Peyer's patch (tissue), 4 donors: ENCODE measurements around the gene IRF1. TPM values are rescaled to one million over a fixed set of nuclear protein-coding genes. Genes with fewer than 3 reads are reported as not detected.

Experiments used
- DNase-seq, 3 donors: peaks; one replicate each; pipeline ENCODE4 v3.0.0-alpha.2; 2017 to 2019
- H3K27ac ChIP-seq, 4 donors: fragments of 200-600 bp; sonication (generic); one replicate each; pipeline ENCODE4 v1.5.1; 2016 to 2019
- H3K27me3 ChIP-seq, 2 donors: fragments of 200-600 bp; sonication (generic); one replicate each; pipeline ENCODE4 v1.5.1; 2019
- H3K36me3 ChIP-seq, 3 donors: fragments of 200-600 bp; sonication (generic); one replicate each; pipeline ENCODE4 v1.5.1; 2016 to 2019
- H3K4me1 ChIP-seq, 4 donors: fragments of 200-600 bp; sonication (generic); one replicate each; pipeline ENCODE4 v1.5.1; 2016 to 2019
- H3K4me3 ChIP-seq, 4 donors: fragments of 200-600 bp; sonication (generic); 1 replicate in 3 of 4; 2 replicates in 1 of 4; pipeline ENCODE4 v1.5.1; 2016 to 2019; ENCODE audit warnings: mild to moderate bottlenecking in 1 of 4
- H3K9me3 ChIP-seq, 4 donors: fragments of 200-600 bp; sonication (generic); one replicate each; pipeline ENCODE4 v1.5.1; 2016 to 2019; ENCODE audit warnings: mild to moderate bottlenecking in 1 of 4
- CTCF ChIP-seq, 6 experiments: fragments of 450-650 bp in 4 of 6; fragments of 200-600 bp in 2 of 6; sonication (generic) in 1 of 6; IDR thresholded peaks; one replicate each; pipeline ENCODE4 v1.5.1; 2017 to 2019; ENCODE audit warnings: antibody characterized with exemption in 6 of 6, mild to moderate bottlenecking in 3 of 6, moderate library complexity in 1 of 6
- POLR2A ChIP-seq, 2 donors: fragments of 450-650 bp; IDR thresholded peaks; one replicate each; pipeline ENCODE4 v1.5.1; 2017; ENCODE audit warnings: antibody characterized with exemption in 2 of 2, mild to moderate bottlenecking in 2 of 2, moderate library complexity in 2 of 2
- total RNA-seq, 4 donors: library from RNA; depleted of rRNA; stranded (reverse); fragments of >200 nt; gene quantifications; one replicate each; pipeline ENCODE4 v1.1.0, GENCODE V29; 2016

IRF1 gene
- total RNA-seq, 4 donors from 2014 or later = 92.7 to 152 (median 122) TPM

GRCh38 chr5:132462856-132463745 is 27.5 kb downstream of the IRF1 start:
- Histone ChIP-seq H3K4me3 (no peak overlapping the region), H3K36me3 (no peaks in the 10 kb centered on the region), H3K27ac (peak overlapping the region; percentile 74 to 91 (median 87)), H3K27me3 (no peaks in the 10 kb centered on the region), H3K9me3 (no peaks in the 10 kb centered on the region), H3K4me1 (peaks cover 17 to 97% (median 64%) of the 10 kb centered on the region in 4 donors)
- peak in 2 of 3 donors; percentile 59 to 68 for DNase-seq
- TF ChIP-seq CTCF (IDR thresholded peaks at IDR 0.05) (no peak), POLR2A (IDR thresholded peaks at IDR 0.05) (peak; percentile 51 to 66)

- H3K4me3 ChIP-seq = no peak overlapping the region
- peaks cover 20 to 99% (median 69%) of the 10 kb centered on the region in 4 donors for H3K4me1 ChIP-seq
- DNase-seq = peak in 1 of 3 donors; percentile 44
- H3K27me3 ChIP-seq = no peaks in the 10 kb centered on the region
- TF ChIP-seq CTCF (IDR thresholded peaks at IDR 0.05) = no peak
- TF ChIP-seq POLR2A (IDR thresholded peaks at IDR 0.05) = no peak
- H3K9me3 ChIP-seq = no peaks in the 10 kb centered on the region
- H3K27ac ChIP-seq = peak overlapping the region in 3 of 4 donors; percentile 74 to 91 (median 86)
- no peaks in the 10 kb centered on the region for H3K36me3 ChIP-seq
These were observed 28.2 kb downstream of the IRF1 start for GRCh38 chr5:132462333-132462732.

GRCh38 chr5:132461569-132462070 is 29.0 kb downstream of the IRF1 start:
- no peaks in the 10 kb centered on the region for H3K27me3 ChIP-seq
- H3K4me3 ChIP-seq = no peak overlapping the region
- H3K9me3 ChIP-seq = no peaks in the 10 kb centered on the region
- no peak for TF ChIP-seq POLR2A (IDR thresholded peaks at IDR 0.05)
- no peak for TF ChIP-seq CTCF (IDR thresholded peaks at IDR 0.05)
- peak overlapping the region in 2 of 4 donors; percentile 24 to 91 for H3K27ac ChIP-seq
- H3K4me1 ChIP-seq = peaks cover 20 to 99% (median 71%) of the 10 kb centered on the region in 4 donors
- no peak for DNase-seq
- no peaks in the 10 kb centered on the region for H3K36me3 ChIP-seq

GRCh38 chr5:132460846-132461568 is 29.6 kb downstream of the IRF1 start:
- DNase-seq = peak in 2 of 3 donors; percentile 46 to 52
- H3K27ac ChIP-seq = peak overlapping the region; percentile 87 to 92 (median 90)

More at GRCh38 chr5:132460846-132461568, 29.6 kb downstream of the IRF1 start:
- Histone ChIP-seq H3K36me3 (no peaks in the 10 kb centered on the region), H3K4me1 (peaks cover 20 to 99% (median 71%) of the 10 kb centered on the region in 4 donors), H3K4me3 (no peak overlapping the region), H3K9me3 (no peaks in the 10 kb centered on the region), H3K27me3 (no peaks in the 10 kb centered on the region)
- no peak for TF ChIP-seq POLR2A (IDR thresholded peaks at IDR 0.05)
- TF ChIP-seq CTCF (IDR thresholded peaks at IDR 0.05) = no peak
